PFSK-1 (cell line): Measurements from ENCODE around the gene GTPBP8.

Source experiments
- FOXP2 ChIP-seq: optimal IDR thresholded peaks from 2 replicates; pipeline ENCODE3; 2011; ENCODE audit warnings: borderline replicate concordance, control low read depth, inconsistent platforms; ENCODE audit not compliant: insufficient read depth; ENCODE audit errors: extremely low read length, extremely low read depth
- POLR2AphosphoS5 ChIP-seq: IDR thresholded peaks from 2 replicates; pipeline ENCODE4 v1.6.1; 2012; ENCODE audit warnings: low read depth, mild to moderate bottlenecking, control low read depth, low read length, moderate library complexity
- REST ChIP-seq, 2 experiments: IDR thresholded peaks; 2 replicates each; pipeline versions ENCODE4 v1.6.1 to v1.8.0; 2011 to 2012; ENCODE audit warnings: low read depth in 2 of 2, low read length in 2 of 2, control low read depth in 1 of 2, inconsistent platforms in 1 of 2, mild to moderate bottlenecking in 1 of 2, moderate library complexity in 1 of 2; ENCODE audit not compliant: insufficient read depth in 1 of 2
- SIN3A ChIP-seq: IDR thresholded peaks from 2 replicates; pipeline ENCODE4 v1.6.1; 2012; ENCODE audit warnings: mild to moderate bottlenecking, low read length, moderate library complexity, borderline replicate concordance; ENCODE audit not compliant: insufficient read depth
- TAF1 ChIP-seq: IDR thresholded peaks from 2 replicates; pipeline ENCODE4 v1.6.1; 2012; ENCODE audit warnings: low read length, control low read depth, borderline replicate concordance; ENCODE audit not compliant: insufficient read depth

GTPBP8 gene

GRCh38 chr3:113006359-113007056, 15.7 kb downstream of the GTPBP8 start:
- no peak for TF ChIP-seq POLR2AphosphoS5
- no peak for TF ChIP-seq SIN3A
- TF ChIP-seq TAF1, result no peak
- TF ChIP-seq REST (IDR thresholded peaks at IDR 0.05; ENCODE audit: insufficient read depth in 1 of 2, low read depth in 2 of 2, low read length in 2 of 2), result no peak
- TF ChIP-seq FOXP2, result no peak

GRCh38 chr3:113008117-113008516, 17.3 kb downstream of the GTPBP8 start:
- TF ChIP-seq POLR2AphosphoS5 (no peak), SIN3A (no peak), FOXP2 (no peak), REST (IDR thresholded peaks at IDR 0.05; ENCODE audit: insufficient read depth in 1 of 2, low read depth in 2 of 2, low read length in 2 of 2) (no peak), TAF1 (no peak)

GRCh38 chr3:113013593-113013992, 22.8 kb downstream of the GTPBP8 start:
- TF ChIP-seq FOXP2, result no peak
- TF ChIP-seq REST (IDR thresholded peaks at IDR 0.05; ENCODE audit: insufficient read depth in 1 of 2, low read depth in 2 of 2, low read length in 2 of 2), result no peak

GRCh38 chr3:113018536-113019181, 27.9 kb downstream of the GTPBP8 start:
- no peak for TF ChIP-seq POLR2AphosphoS5
- TF ChIP-seq TAF1, result no peak
- TF ChIP-seq SIN3A, result no peak
- no peak for TF ChIP-seq FOXP2
- TF ChIP-seq REST (IDR thresholded peaks at IDR 0.05; ENCODE audit: insufficient read depth in 1 of 2, low read depth in 2 of 2, low read length in 2 of 2), result no peak
